Panc1 (cell line): ENCODE results near the gene LMF1.

ENCODE experiments used
- CTCF ChIP-seq: fragments of 450-650 bp; IDR thresholded peaks from 2 replicates; pipeline ENCODE4 v1.5.1; 2017; ENCODE audit warnings: mild to moderate bottlenecking
- POLR2AphosphoS5 ChIP-seq: IDR thresholded peaks from 2 replicates; pipeline ENCODE4 v1.6.1; 2012; ENCODE audit warnings: mild to moderate bottlenecking, low read depth, low read length, moderate library complexity

GRCh38 chr16:831571-832413 is 139.0 kb downstream of the LMF1 start:
- TF ChIP-seq CTCF: no peak
- no peak for TF ChIP-seq POLR2AphosphoS5
